AG09319 (cell line): ENCODE measurements around the gene ANKRD63.

ENCODE experiments used
- DNase-seq: peaks from one replicate; pipeline ENCODE4 v3.0.0-alpha.2; 2010; ENCODE audit warnings: low read depth; ENCODE audit errors: extremely low read depth
- CTCF ChIP-seq: IDR thresholded peaks from 2 replicates; pipeline ENCODE4 v1.5.1; 2011; ENCODE audit warnings: low read depth, mild to moderate bottlenecking, inconsistent platforms, low read length, moderate library complexity

Gene ANKRD63

GRCh38 chr15:40300367-40300766 is 17.5 kb upstream of the ANKRD63 start:
- DNase-seq = no peak
- no peak for TF ChIP-seq CTCF

- DNase-seq = no peak
- TF ChIP-seq CTCF = no peak
These were observed 15.5 kb upstream of the ANKRD63 start for GRCh38 chr15:40298216-40298935.

- TF ChIP-seq CTCF = no peak
- DNase-seq = no peak
These were observed 14.5 kb upstream of the ANKRD63 start for GRCh38 chr15:40297356-40297755.

GRCh38 chr15:40296561-40297230 is 13.8 kb upstream of the ANKRD63 start:
- TF ChIP-seq CTCF = no peak
- DNase-seq = no peak

- DNase-seq = no peak
- no peak for TF ChIP-seq CTCF
These were observed 13.2 kb upstream of the ANKRD63 start for GRCh38 chr15:40295877-40296560.

GRCh38 chr15:40295297-40295696 is 12.4 kb upstream of the ANKRD63 start:
- no peak for TF ChIP-seq CTCF
- no peak for DNase-seq
